Fibroblast of skin of scalp (primary cell): ENCODE measurements around the gene PDE11A.

Source experiments
- DNase-seq: peaks from one replicate; pipeline ENCODE4 v3.0.0-alpha.2; 2013

Gene PDE11A

GRCh38 chr2:177666408-177666807, 406.2 kb downstream of the PDE11A start:
- peak; percentile 24 for DNase-seq

GRCh38 chr2:177665948-177666347, 406.6 kb downstream of the PDE11A start:
- no peak for DNase-seq

GRCh38 chr2:177665328-177665727, 407.2 kb downstream of the PDE11A start:
- DNase-seq, result no peak

- DNase-seq, result no peak
These were observed 409.7 kb downstream of the PDE11A start for GRCh38 chr2:177662895-177663294.

- DNase-seq, result no peak
These were observed 411.8 kb downstream of the PDE11A start for GRCh38 chr2:177660742-177661141.

- DNase-seq, result no peak
These were observed 414.3 kb downstream of the PDE11A start for GRCh38 chr2:177658309-177658708.

- no peak for DNase-seq
These were observed 420.7 kb downstream of the PDE11A start for GRCh38 chr2:177651833-177652232.

- DNase-seq, result no peak
These were observed 422.7 kb downstream of the PDE11A start for GRCh38 chr2:177649568-177650518.

- DNase-seq, result no peak
These were observed 425.8 kb downstream of the PDE11A start for GRCh38 chr2:177646791-177647190.

- no peak for DNase-seq
These were observed 426.3 kb downstream of the PDE11A start for GRCh38 chr2:177646241-177646640.

GRCh38 chr2:177641331-177641730, 431.2 kb downstream of the PDE11A start:
- DNase-seq, result no peak

- no peak for DNase-seq
These were observed 432.2 kb downstream of the PDE11A start for GRCh38 chr2:177640423-177640822.

- no peak for DNase-seq
These were observed 433.2 kb downstream of the PDE11A start for GRCh38 chr2:177639262-177639914.

- DNase-seq, result no peak
These were observed 434.1 kb downstream of the PDE11A start for GRCh38 chr2:177638507-177638906.

- no peak for DNase-seq
These were observed 435.9 kb downstream of the PDE11A start for GRCh38 chr2:177636672-177637071.

- DNase-seq, result no peak
These were observed 436.9 kb downstream of the PDE11A start for GRCh38 chr2:177635696-177636095.

- no peak for DNase-seq
These were observed 438.7 kb downstream of the PDE11A start for GRCh38 chr2:177633910-177634294.

GRCh38 chr2:177633111-177633510, 439.5 kb downstream of the PDE11A start:
- DNase-seq, result no peak

- DNase-seq, result no peak
These were observed 440.9 kb downstream of the PDE11A start for GRCh38 chr2:177631680-177632079.

GRCh38 chr2:177629357-177630024, 443.1 kb downstream of the PDE11A start:
- DNase-seq, result no peak

- no peak for DNase-seq
These were observed 443.7 kb downstream of the PDE11A start for GRCh38 chr2:177628831-177629230.

GRCh38 chr2:177625744-177626650, 446.6 kb downstream of the PDE11A start:
- DNase-seq, result no peak
